NB4 (cell line): ENCODE data around the gene EGR1.

Experiments
- DNase-seq: peaks from one replicate; pipeline ENCODE4 v3.0.0; 2010; ENCODE audit warnings: low read depth
- H3K4me3 ChIP-seq: one replicate; pipeline ENCODE4 v1.5.1; 2011; ENCODE audit warnings: mild to moderate bottlenecking, low read depth, low read length, moderate library complexity
- MYC ChIP-seq: IDR thresholded peaks from 2 replicates; pipeline ENCODE4 v1.6.1; 2011; ENCODE audit warnings: low read depth, low read length
- POLR2A ChIP-seq: IDR thresholded peaks from 2 replicates; pipeline ENCODE4 v1.6.1; 2011; ENCODE audit warnings: mild to moderate bottlenecking; ENCODE audit not compliant: insufficient read length; ENCODE audit errors: extremely low read depth
- TF ChIP-seq, protein P1 (sequence below): IDR thresholded peaks from 2 replicates; pipeline ENCODE4 v1.6.1; 2011; ENCODE audit warnings: low read depth, low read length
- TF ChIP-seq, protein P2 (sequence below): IDR thresholded peaks from one replicate; pipeline ENCODE4 v1.5.1; 2012; ENCODE audit warnings: low read depth, low read length

EGR1 gene

DNA sequence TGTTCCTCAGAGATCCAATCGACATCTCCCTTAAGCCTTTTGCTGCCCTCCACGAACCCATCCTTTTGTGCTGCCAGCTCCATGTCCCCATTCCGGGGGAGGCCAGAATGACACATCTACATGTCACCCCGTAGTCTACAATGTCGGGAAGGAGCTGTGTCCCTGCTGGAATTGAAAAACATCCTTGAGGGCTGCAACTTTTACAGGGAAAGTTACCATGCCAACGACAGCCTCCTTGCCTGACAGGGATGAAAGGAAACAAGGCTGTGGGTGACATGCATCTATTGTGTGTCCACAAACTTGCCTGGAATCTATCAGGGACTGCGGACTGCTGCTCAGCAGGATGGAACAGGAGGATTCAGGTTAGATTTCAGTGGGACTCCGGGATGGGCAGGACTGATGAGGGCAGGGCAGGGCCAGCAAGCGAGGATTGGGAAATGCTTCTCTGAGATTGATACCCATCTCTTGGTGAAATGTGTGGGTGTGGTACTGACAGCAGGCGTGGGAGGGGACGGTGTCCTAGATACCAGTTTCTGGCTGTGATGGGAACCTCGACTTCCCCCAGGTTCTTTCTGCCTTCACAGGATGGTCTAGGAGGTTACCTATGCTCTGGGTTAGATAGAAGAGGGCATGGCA is 25.5 kb downstream of the EGR1 start:
- DNase-seq, result no peak
- TF ChIP-seq, protein P1, sequence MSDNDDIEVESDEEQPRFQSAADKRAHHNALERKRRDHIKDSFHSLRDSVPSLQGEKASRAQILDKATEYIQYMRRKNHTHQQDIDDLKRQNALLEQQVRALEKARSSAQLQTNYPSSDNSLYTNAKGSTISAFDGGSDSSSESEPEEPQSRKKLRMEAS, result no peak
- TF ChIP-seq POLR2A, result no peak
- TF ChIP-seq MYC, result no peak
- TF ChIP-seq, protein P2, sequence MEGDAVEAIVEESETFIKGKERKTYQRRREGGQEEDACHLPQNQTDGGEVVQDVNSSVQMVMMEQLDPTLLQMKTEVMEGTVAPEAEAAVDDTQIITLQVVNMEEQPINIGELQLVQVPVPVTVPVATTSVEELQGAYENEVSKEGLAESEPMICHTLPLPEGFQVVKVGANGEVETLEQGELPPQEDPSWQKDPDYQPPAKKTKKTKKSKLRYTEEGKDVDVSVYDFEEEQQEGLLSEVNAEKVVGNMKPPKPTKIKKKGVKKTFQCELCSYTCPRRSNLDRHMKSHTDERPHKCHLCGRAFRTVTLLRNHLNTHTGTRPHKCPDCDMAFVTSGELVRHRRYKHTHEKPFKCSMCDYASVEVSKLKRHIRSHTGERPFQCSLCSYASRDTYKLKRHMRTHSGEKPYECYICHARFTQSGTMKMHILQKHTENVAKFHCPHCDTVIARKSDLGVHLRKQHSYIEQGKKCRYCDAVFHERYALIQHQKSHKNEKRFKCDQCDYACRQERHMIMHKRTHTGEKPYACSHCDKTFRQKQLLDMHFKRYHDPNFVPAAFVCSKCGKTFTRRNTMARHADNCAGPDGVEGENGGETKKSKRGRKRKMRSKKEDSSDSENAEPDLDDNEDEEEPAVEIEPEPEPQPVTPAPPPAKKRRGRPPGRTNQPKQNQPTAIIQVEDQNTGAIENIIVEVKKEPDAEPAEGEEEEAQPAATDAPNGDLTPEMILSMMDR, result no peak
- H3K4me3 ChIP-seq, result no peak overlapping the region

DNA sequence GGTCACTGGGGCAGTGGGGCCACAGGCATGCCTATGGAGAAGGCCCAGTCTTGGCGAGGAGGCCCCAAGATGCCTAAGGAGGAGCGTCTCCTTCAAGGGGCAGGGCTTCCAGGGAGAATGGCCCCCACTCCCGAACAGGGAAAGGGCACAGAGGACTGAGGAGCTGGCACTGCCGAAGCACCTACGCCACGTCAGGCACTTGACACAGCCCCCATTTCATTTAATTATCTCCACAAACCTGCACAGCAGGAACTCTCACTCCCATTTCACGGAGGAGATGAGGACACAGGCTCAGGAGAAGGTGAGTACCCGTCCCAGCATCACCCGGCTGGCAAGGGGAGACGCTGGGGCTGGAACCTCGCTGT is 26.0 kb downstream of the EGR1 start:
- no peak for DNase-seq
- TF ChIP-seq, protein P1, result no peak
- no peak for TF ChIP-seq POLR2A
- TF ChIP-seq MYC, result no peak
- TF ChIP-seq, protein P2, result no peak
- peak overlapping the region; percentile 36 for H3K4me3 ChIP-seq

DNA sequence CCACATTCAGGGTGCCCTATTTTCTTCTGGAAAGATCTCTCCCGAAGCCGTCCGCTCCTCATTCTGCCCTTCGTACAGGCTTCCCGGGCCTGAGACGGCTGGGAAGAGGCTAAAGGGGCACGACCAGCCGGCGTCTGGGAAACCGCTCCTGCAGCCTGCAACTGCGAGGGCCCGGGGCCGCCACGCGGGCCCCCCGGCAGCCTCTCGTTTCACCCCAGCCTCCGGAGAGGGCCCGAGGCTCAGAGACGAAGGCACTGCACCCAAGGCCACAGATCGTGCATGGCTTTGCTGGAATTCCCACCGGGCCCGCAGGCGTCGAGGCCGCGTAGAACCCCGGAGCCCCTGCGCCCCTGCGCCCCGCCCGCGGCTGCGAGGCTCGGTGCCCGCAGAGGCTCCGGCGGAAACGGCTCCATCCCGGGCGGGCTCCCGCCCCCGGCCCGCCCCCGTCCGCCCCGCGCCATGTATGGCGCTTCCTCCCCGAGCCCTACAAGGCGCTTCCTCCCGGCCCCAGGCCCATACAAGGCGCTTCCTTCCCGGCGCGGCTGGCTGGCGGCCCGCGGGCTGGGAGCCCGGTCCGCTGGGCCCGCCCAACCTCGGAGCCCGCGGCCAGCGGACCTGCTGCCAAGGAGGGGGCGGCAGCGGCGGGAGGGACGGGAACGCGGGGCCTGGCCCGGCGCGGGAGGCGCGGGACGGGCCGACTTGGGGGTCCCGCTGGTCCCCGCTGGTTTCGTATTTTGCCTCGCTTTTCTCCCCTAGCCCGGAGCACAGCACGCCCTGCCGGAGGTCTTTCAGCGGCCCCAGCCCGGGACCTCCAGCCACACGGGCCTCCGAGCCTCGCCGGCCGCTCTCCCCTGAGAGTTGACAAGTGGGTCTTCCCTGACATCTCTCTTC is 26.6 kb downstream of the EGR1 start:
- peak; percentile 90 for DNase-seq
- H3K4me3 ChIP-seq, result peak overlapping the region; percentile 40
- 0 out of 2 replicates have a peak, but pooled peaks have one; percentile 26 for TF ChIP-seq MYC
- peak; percentile 28 for TF ChIP-seq POLR2A
- TF ChIP-seq, protein P1, result no peak
- TF ChIP-seq, protein P2, result no peak

DNA sequence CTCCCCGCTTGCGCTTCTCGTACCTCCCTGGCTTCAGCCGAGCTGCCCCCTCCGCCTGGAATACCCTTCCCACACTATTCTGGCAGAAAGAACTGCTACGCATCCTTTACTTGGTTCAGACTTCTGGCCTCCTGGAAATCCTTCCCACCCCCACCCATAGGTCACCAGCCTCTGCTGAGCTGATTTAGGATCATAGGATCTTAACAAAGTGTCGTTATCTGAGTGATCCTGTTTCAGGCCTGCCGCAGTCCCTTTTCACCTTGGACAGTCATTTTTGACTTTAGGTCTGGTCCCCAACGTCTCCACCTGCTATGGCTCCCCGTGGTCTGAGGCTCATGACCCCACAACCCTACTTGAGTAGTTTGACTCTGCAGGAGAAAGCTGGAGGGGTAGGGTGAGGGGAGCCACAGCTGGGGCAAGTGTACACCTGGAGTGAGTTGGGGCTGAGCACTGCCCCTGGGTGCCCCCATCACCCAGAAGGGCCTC is 27.3 kb downstream of the EGR1 start:
- DNase-seq, result no peak
- TF ChIP-seq, protein P1, result no peak
- TF ChIP-seq MYC (no peak), POLR2A (no peak)
- TF ChIP-seq, protein P2, result no peak
- peak overlapping the region; percentile 40 for H3K4me3 ChIP-seq

DNA sequence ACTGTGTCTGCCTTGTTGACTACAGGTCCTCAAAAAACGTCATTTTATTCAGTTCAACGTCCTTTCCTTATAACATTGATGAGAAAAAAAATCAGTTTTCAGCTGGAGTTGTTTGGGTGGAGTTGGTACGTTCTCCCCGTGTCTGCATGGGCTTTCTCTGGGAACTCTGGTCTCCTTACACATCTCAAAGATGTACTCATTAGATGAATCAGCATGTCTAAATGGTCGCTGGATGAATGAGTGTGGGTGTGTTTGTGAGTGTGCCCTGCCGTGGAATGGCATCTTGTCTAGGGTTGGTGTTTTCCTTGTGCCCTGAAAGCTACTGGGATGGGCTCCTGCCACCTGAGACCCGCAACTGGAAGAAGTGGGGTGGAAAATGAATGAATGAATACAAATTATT is 30.1 kb downstream of the EGR1 start:
- H3K4me3 ChIP-seq, result no peak overlapping the region
- TF ChIP-seq POLR2A, result no peak
- TF ChIP-seq, protein P2, result no peak
- TF ChIP-seq MYC, result no peak
- TF ChIP-seq, protein P1, result no peak
- DNase-seq, result no peak
